HL-60 (cell line): ENCODE data around the gene SMAD4.

Source experiments
- DNase-seq, 2 experiments: peaks; one replicate each; pipeline ENCODE4 v3.0.0-alpha.2; 2010 to 2020; ENCODE audit warnings: low read depth in 1 of 2, low spot score in 1 of 2
- H3K27ac ChIP-seq: fragments of 250-450 bp; sonication (Bioruptor Pico); replicated peaks from 2 replicates; pipeline ENCODE4 v1.5.1; 2020; ENCODE audit warnings: mild to moderate bottlenecking, moderate library complexity
- H3K27me3 ChIP-seq: fragments of 250-450 bp; sonication (Bioruptor Pico); 2 replicates; pipeline ENCODE4 v1.5.1; 2021; ENCODE audit warnings: mild to moderate bottlenecking, moderate library complexity; ENCODE audit not compliant: insufficient read depth, poor library complexity, severe bottlenecking
- H3K4me3 ChIP-seq: replicated peaks from 2 replicates; pipeline ENCODE4 v1.5.1; 2011; ENCODE audit warnings: mild to moderate bottlenecking, control low read depth, low read length; ENCODE audit not compliant: insufficient read depth
- CTCF ChIP-seq: IDR thresholded peaks from one replicate; pipeline ENCODE4 v1.5.1; 2011; ENCODE audit warnings: low read length, control low read depth, inconsistent platforms; ENCODE audit not compliant: insufficient read depth
- GABPA ChIP-seq: IDR thresholded peaks from 2 replicates; pipeline ENCODE4 v1.6.1; 2012; ENCODE audit warnings: low read depth
- POLR2AphosphoS5 ChIP-seq: IDR thresholded peaks from 2 replicates; pipeline ENCODE4 v1.6.1; 2012; ENCODE audit warnings: low read depth
- REST ChIP-seq: IDR thresholded peaks from 2 replicates; pipeline ENCODE4 v1.6.1; 2012; ENCODE audit warnings: low read depth; ENCODE audit not compliant: insufficient replicate concordance
- SPI1 ChIP-seq: IDR thresholded peaks from 2 replicates; pipeline ENCODE4 v1.6.1; 2012; ENCODE audit warnings: low read depth, mild to moderate bottlenecking, borderline replicate concordance

The SMAD4 gene

GRCh38 chr18:51123046-51123395, 93.0 kb downstream of the SMAD4 start:
- Histone ChIP-seq H3K27ac (no peak overlapping the region), H3K27me3 (no peaks in the 10 kb centered on the region), H3K4me3 (no peak overlapping the region)
- DNase-seq = no peak
- TF ChIP-seq CTCF = no peak
- TF ChIP-seq SPI1 = no peak
- TF ChIP-seq POLR2AphosphoS5 = no peak
- TF ChIP-seq GABPA = no peak
- no peak for TF ChIP-seq REST

- no peak overlapping the region for H3K4me3 ChIP-seq
- no peak overlapping the region for H3K27ac ChIP-seq
- H3K27me3 ChIP-seq = no peaks in the 10 kb centered on the region
- DNase-seq = no peak
- TF ChIP-seq SPI1 = no peak
- no peak for TF ChIP-seq REST
- TF ChIP-seq POLR2AphosphoS5 = no peak
- no peak for TF ChIP-seq GABPA
- TF ChIP-seq CTCF = no peak
Observed at GRCh38 chr18:51123481-51123880, 93.5 kb downstream of the SMAD4 start.

- no peak for TF ChIP-seq GABPA
- no peak for TF ChIP-seq SPI1
- TF ChIP-seq CTCF = no peak
- TF ChIP-seq REST = no peak
- H3K4me3 ChIP-seq = no peak overlapping the region
- no peaks in the 10 kb centered on the region for H3K27me3 ChIP-seq
- no peak overlapping the region for H3K27ac ChIP-seq
- DNase-seq = no peak
Observed at GRCh38 chr18:51123936-51124486, 94.0 kb downstream of the SMAD4 start.
